H7 (cell line): ENCODE measurements around the gene RWDD1. TPM values are rescaled to one million over a fixed set of nuclear protein-coding genes. Genes with fewer than 3 reads are reported as not detected.
"Not testable (repeated sequence)": the region's sequence is repeated elsewhere in the genome, so short reads cannot be mapped to it uniquely, and the experiment has no call there.

Source experiments
- DNase-seq: peaks from one replicate; pipeline ENCODE4 v3.0.0; 2012
- H3K27me3 ChIP-seq: 2 replicates; pipeline ENCODE4 v1.6.0; 2011; ENCODE audit warnings: mild to moderate bottlenecking, low read length; ENCODE audit not compliant: control insufficient read depth, insufficient read depth
- H3K36me3 ChIP-seq: replicated peaks from 2 replicates; pipeline ENCODE4 v1.5.1; 2011; ENCODE audit warnings: low read length; ENCODE audit not compliant: control insufficient read depth, insufficient read depth
- H3K4me3 ChIP-seq: 2 replicates; pipeline ENCODE4 v1.5.1; 2011; ENCODE audit warnings: low read depth, mild to moderate bottlenecking, control low read depth, low read length, moderate library complexity; ENCODE audit not compliant: insufficient read depth
- total RNA-seq: library from RNA; depleted of rRNA; stranded (reverse); fragments of >200 nt; shearing (Covaris generic); gene quantifications from 2 replicates; pipeline ENCODE4 v1.2.3, GENCODE V29; 2014

Gene RWDD1
- total RNA-seq, 1 experiment from 2014 or later: 31.4 TPM

DNA sequence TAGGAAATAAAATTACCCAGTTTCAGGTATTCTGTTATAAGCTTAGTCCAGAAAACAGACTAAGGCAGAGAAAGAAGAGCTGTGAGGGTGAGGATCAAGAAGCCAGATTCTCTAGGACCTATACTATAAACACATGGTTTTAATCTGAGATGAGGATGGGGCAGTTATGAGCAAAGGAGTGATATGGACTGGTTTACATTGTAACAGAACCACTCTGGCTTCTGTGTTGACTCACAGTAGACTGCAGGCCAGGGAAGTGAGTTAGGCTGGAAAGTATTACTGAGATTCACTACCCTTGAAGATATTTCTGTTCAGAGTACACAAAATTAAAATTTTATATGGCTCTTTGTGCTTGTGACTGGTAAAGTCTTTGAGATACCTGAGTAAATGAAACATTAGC lies 3.2 kb upstream of the RWDD1 start:
- Histone ChIP-seq H3K27me3 (no peaks in the 10 kb centered on the region; the same call in 1 of the 2 replicates), H3K36me3 (no peaks in the 10 kb centered on the region), H3K4me3 (no peak overlapping the region)
- no peak for DNase-seq

DNA sequence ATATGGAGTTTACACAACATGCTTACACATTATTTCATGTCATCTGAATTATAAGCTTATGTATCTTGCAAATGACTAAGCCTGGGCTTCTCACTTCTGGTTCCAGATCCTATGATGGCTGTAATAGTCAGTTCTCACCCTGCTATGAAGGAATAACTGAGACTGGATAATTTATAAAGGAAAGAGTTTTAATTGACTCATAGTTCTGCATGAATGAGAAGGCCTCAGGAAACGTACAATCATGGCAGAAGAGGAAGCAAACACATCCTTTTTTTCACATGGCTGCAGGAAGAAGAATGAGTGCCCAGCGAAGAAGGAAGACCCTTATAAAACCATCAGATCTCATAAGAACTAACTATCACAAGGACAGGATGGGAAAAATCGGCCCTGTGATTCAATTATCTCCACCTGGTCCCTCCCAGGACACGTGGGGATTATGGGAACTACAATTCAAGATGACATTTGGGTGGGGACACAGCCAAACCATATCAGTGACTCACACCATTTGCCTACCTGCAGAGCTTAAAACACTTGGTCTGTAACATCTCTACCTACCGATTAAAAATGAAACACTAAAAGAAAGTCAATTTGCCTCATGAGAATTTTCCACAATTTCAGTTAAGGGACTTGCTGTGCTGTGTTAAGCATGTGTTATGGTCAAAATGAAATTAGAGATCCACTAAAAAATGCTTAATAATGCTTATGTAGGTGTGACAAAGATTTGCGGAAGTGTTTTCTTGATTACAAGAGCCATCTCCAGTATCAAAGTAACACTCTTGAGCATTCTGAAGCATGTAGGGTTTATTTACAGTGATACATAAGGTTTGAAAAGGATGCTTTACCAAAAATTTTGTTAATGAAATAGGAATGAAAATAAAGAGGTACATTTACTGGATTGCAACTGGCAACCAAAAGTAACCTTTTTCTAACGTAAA lies 2.2 kb upstream of the RWDD1 start:
- Histone ChIP-seq H3K27me3 (no peaks in the 10 kb centered on the region; the same call in 1 of the 2 replicates), H3K4me3 (no peak overlapping the region), H3K36me3 (no peaks in the 10 kb centered on the region)
- no peak for DNase-seq

DNA sequence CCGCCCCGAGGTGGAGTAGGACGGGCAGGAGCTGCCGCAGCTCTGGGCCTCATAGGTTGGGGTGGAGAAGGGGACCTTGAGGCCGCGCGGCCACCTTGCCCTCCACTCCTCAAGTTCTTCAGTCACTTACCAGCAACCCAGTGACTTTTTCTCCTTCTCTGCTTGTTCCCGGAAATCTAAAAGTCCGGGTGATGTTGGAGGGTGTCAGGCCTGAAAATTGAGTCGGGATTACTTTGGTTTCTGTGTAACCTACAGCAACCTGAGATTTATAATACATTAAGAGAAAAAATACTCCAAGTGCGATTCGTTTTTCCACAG lies 338 bp downstream of the RWDD1 start:
- no peak for DNase-seq
- Histone ChIP-seq H3K36me3 (no peaks in the 10 kb centered on the region), H3K4me3 (peak overlapping the region; percentile 91), H3K27me3 (no peaks in the 10 kb centered on the region; the same call in 1 of the 2 replicates)

DNA sequence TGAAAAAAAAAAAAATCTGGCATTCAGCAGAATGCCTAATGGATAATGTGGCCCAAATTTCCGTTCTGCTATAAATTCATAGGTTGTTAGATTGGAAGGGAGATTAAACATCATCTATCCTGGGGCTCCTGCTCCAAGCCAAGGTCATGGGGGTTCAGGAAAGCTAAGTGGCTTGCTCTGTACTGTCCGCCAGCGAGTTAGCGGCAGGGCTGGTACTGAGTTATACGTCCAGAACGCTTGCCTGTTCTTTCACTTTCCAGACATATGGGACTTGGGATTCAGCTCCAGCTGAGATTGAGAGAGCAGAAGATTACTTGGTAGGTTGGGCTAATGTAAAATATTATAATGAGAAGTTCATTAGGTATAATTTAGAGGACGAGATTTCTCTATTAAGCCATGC lies 858 bp downstream of the RWDD1 start:
- Histone ChIP-seq H3K36me3 (no peaks in the 10 kb centered on the region), H3K27me3 (no peaks in the 10 kb centered on the region; the same call in 1 of the 2 replicates), H3K4me3 (peak overlapping the region; percentile 91)
- peak; percentile 37 for DNase-seq

DNA sequence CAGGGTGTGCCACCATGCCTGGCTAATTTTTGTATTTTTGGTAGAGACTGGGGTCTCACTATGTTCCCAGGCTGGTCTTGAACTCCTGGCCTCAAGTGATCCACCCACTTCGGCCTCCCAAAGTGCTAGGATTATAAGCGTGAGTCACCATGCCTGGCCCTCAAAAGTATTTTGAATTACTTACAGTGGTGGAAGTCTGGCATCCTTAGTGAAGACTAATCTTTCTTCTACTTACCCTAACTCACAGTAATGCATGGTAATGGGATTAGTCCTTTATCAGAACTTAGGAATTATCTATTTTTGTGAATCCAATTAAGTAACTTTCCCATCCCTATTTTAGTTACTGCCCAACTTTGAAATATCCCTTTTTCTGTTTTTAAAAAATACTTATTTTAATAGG lies 3.9 kb downstream of the RWDD1 start:
- DNase-seq: no peak
- Histone ChIP-seq H3K36me3 (no peaks in the 10 kb centered on the region), H3K4me3 (no peak overlapping the region), H3K27me3 (no peaks in the 10 kb centered on the region)

DNA sequence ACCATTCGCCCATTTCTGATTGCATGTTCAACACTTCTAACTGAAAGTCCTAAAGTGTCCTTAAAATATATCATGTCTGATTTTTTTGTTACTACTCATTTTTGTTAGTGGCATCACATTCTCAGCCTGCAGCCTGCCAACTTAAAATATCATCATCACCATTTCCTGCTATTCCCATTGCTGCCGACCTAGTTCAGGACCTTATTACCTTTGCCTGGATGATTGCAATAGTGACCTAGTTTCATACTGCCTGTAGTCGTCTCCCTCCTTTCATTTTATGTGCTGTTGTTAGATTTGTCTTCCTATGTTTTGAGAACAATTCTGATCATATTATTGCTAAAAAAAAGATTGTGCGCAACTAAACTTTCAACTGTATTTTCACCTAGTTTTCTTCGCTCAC lies 6.2 kb downstream of the RWDD1 start:
- DNase-seq: no peak
- Histone ChIP-seq H3K4me3 (no peak overlapping the region), H3K27me3 (no peaks in the 10 kb centered on the region), H3K36me3 (no peaks in the 10 kb centered on the region)

DNA sequence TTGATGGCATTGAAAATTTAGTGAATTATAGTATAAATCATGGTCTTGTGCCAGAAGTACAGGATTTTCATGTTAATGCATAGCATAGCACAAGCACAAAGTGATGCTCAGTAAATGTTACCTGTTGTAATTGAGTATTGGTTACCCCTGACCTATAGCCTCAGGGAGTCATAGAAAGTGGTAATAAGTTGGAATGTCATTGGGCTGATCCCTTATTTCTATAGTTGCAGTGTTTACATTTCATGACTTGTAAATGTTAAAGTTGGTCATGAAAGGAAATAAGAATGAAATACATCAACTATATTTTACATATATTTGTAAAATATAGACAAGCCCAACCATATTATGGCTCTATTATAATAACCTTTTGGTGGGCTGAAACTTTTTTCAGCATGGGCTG lies 7.0 kb downstream of the RWDD1 start:
- H3K4me3 ChIP-seq: no peak overlapping the region
- H3K36me3 ChIP-seq: no peaks in the 10 kb centered on the region; the same call in 1 of the 2 replicates
- no peak for DNase-seq
- no peaks in the 10 kb centered on the region for H3K27me3 ChIP-seq

DNA sequence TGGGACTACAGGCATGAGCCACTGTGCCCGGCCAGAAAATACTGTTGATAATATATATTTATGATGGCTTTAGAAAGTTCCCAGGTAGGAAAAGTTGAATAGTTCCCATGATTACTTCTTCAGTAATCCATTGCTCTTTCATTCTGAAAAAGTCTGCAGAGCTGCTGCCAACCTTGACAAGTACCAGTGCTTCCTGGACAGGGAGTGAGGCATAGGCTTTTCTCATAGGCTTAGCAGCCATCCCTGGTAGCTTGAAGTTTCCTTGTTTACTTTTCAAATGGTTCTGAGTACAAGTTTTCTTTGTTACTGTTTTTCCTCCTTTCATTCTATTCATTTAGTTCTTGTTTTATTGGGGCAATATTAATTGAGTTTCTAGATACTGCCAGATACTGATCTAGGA lies 7.8 kb downstream of the RWDD1 start:
- Histone ChIP-seq H3K36me3 (no peaks in the 10 kb centered on the region; the same call in 1 of the 2 replicates), H3K4me3 (no peak overlapping the region), H3K27me3 (no peaks in the 10 kb centered on the region)
- DNase-seq: no peak

DNA sequence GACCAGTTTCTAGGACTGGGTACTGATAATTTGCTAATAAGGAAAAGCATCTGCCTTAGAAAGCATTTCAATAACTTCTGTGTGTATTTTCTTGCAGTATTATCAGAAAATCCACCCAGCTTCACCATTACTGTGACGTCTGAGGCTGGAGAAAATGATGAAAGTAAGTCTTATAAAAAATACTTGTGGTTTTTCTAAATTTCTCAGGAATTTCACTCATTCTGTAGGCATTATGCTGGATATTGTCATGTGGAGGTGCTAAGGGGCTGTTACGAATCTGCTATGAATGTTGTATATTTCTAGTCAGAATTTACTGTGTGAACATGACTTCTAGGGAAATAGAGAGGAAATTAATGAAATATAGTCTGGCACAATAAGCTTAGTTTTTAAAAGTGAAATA lies 8.9 kb downstream of the RWDD1 start:
- DNase-seq: no peak
- Histone ChIP-seq H3K27me3 (no peaks in the 10 kb centered on the region), H3K36me3 (no peaks in the 10 kb centered on the region; the same call in none of the 2 replicates), H3K4me3 (no peak overlapping the region)

DNA sequence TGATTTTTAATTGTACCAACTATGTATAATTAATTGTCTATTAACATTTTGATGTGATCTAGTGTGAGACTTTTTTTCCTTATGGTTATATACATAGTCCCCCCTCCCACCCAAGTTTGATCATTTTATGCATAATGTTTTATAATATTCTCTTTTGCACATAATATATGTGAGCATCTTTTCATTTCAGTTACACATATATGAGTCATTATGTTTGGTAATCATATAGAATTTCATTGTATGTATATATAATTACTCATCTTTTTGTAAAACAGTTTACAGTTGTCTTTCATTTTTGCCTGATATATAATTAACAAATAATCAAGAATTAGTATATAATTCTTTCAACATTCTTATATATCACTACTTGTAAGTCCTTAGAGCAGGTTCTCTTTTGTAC lies 15.0 kb downstream of the RWDD1 start:
- Histone ChIP-seq H3K4me3 (no peak overlapping the region), H3K36me3 (peaks cover 1% of the 10 kb centered on the region), H3K27me3 (no peaks in the 10 kb centered on the region)
- no peak for DNase-seq

DNA sequence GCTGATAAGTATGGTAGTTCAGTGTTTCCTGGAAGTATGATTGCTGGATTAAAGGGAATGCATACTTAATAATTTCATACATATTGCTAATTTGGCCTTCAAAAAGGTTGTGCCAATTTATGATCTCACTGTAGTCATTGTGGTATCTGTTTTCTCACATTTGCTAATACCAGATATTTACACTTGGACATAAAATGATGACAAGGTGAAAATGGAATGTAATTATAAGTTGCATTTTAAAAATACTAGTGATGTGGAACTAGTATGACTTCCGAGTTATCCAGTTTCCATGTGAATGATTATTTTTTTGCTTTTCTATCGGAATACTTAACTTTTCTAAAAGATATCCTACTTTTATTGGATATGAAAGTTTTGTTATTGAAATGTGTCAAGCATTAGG lies 15.4 kb downstream of the RWDD1 start:
- Histone ChIP-seq H3K36me3 (peaks cover 1% of the 10 kb centered on the region), H3K27me3 (no peaks in the 10 kb centered on the region), H3K4me3 (no peak overlapping the region)
- DNase-seq: no peak

DNA sequence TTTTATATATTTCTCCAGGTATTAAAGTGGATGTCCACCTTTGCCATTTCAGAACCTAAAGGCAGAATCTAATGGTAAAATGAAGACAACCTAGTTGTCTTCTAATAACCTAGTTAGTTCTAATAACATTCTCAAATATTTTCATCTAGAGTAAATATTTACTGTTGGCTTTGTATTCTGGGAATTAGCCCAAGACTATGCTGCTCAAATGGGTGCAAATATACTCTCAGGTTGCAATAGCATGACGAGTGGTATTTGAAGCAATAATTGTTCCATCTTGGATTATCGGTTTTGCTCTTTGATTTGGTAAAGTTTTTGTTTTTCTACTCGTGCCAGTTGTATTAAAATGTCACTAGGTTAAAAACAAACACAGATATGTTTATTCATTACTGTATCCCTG lies 23.9 kb downstream of the RWDD1 start:
- DNase-seq: no peak
- H3K4me3 ChIP-seq: no peak overlapping the region
- peaks cover 7% of the 10 kb centered on the region for H3K36me3 ChIP-seq
- no peaks in the 10 kb centered on the region for H3K27me3 ChIP-seq

DNA sequence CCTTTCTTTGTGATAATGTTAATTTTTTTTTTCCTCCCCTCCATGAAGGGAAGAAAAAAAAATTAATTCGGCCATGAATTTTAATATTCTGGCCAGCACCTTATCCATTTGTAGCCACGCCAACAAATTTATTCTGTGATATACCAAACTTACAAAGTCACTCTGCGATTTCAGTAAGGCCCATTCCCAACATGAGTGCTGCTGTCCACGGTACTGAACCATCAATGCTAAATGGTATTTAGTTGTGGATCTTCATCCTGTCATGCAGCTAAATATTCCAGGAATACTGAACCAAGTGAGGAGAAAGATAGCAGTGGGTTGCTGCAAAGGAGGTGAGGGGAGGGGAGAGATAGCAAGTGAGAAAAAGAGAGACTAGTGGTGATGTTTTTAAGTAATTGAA lies 25.5 kb downstream of the RWDD1 start:
- H3K27me3 ChIP-seq: no peaks in the 10 kb centered on the region
- no peak overlapping the region for H3K4me3 ChIP-seq
- DNase-seq: peak; percentile 19
- H3K36me3 ChIP-seq: peaks cover 7% of the 10 kb centered on the region

DNA sequence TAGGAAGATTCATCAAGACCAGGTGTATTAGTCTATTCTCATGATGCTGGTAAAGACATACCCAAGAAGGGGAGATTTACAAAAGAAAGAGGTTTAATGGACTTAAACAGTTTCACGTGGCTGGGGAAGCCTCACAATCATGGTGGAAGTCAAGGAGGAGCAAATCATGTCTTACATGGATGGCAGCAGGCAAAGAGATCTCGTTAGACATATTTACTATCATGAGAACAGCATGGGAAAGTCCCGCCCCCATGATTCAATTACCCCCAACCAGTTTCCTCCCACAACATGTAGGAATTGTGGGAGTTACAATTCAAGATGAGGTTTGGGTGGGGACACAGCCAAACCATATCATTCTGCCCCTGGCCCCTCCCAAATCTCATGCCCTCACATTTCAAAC lies 32.6 kb downstream of the RWDD1 start:
- not testable (repeated sequence) for DNase-seq, H3K36me3 ChIP-seq, H3K4me3 ChIP-seq, H3K27me3 ChIP-seq

DNA sequence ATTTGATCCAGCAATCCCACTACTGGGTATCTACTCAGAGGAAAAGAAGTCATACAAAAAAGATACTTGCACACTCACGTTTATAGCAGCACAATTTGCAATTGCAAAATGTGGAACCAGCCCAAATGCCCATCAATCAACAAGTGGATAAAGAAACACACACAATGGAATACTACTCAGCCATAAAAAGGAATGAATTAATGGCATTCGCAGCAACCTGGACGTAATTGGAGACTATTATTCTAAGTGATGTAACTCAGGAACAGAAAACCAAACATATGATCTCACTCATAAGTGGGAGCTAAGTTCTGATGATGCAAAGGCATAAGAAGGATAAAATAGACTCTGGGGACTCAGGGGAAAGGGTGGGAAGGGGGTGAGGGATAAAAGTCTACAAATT lies 33.6 kb downstream of the RWDD1 start:
- not testable (repeated sequence) for H3K4me3 ChIP-seq, H3K36me3 ChIP-seq, DNase-seq, H3K27me3 ChIP-seq
